Natural killer cell treated with Interleukin-12 subunit alpha and Interleukin-12 subunit beta and Interleukin-15 and Interleukin-18, amount 100 ng/mL, for 72 hours (primary cell): ENCODE data around the gene MAGEA2. TPM values are rescaled to one million over a fixed set of nuclear protein-coding genes. Genes with fewer than 3 reads are reported as not detected.
"Not testable (repeated sequence)": the region's sequence is repeated elsewhere in the genome, so short reads cannot be mapped to it uniquely, and the experiment has no call there.

Source experiments
- ATAC-seq, 2 donors: fragments of 150-1000 bp; cut with Tn5 transposase in 1 of 2; sonication (Bioruptor Pico), chemical (Tn5 transposase) in 1 of 2; 2 replicates each; pipeline ENCODE4 v1.10.0; 2021
- DNase-seq: peaks from one replicate; pipeline ENCODE4 v3.0.0; 2022; ENCODE audit warnings: low spot score
- H3K27ac Mint-ChIP-seq, 2 donors: 1 replicate in 1 of 2; 2 replicates in 1 of 2; pipeline ENCODE4 v1.8.0; 2022; ENCODE audit warnings: mixed read lengths in 2 of 2, mild to moderate bottlenecking in 1 of 2, moderate library complexity in 1 of 2
- H3K27me3 Mint-ChIP-seq, 2 donors: 1 replicate in 1 of 2; 2 replicates in 1 of 2; pipeline ENCODE4 v1.8.0; 2022; ENCODE audit warnings: mixed read lengths in 2 of 2
- H3K36me3 Mint-ChIP-seq: one replicate; pipeline ENCODE4 v1.8.0; 2022; ENCODE audit warnings: mixed read lengths
- H3K4me1 Mint-ChIP-seq, 2 donors: 1 replicate in 1 of 2; 2 replicates in 1 of 2; pipeline ENCODE4 v1.8.0; 2022; ENCODE audit warnings: low read depth in 2 of 2, mixed read lengths in 2 of 2, mild to moderate bottlenecking in 1 of 2
- H3K4me3 Mint-ChIP-seq: one replicate; pipeline ENCODE4 v1.8.0; 2022; ENCODE audit warnings: mixed read lengths
- H3K9me3 Mint-ChIP-seq: 2 replicates; pipeline ENCODE4 v1.8.0; 2022; ENCODE audit warnings: mixed read lengths
- total RNA-seq, 2 donors: library from RNA; stranded (reverse); gene quantifications; one replicate each; pipeline ENCODE4 v1.2.3, GENCODE V29; 2022

MAGEA2 gene
- total RNA-seq: not detected

DNA sequence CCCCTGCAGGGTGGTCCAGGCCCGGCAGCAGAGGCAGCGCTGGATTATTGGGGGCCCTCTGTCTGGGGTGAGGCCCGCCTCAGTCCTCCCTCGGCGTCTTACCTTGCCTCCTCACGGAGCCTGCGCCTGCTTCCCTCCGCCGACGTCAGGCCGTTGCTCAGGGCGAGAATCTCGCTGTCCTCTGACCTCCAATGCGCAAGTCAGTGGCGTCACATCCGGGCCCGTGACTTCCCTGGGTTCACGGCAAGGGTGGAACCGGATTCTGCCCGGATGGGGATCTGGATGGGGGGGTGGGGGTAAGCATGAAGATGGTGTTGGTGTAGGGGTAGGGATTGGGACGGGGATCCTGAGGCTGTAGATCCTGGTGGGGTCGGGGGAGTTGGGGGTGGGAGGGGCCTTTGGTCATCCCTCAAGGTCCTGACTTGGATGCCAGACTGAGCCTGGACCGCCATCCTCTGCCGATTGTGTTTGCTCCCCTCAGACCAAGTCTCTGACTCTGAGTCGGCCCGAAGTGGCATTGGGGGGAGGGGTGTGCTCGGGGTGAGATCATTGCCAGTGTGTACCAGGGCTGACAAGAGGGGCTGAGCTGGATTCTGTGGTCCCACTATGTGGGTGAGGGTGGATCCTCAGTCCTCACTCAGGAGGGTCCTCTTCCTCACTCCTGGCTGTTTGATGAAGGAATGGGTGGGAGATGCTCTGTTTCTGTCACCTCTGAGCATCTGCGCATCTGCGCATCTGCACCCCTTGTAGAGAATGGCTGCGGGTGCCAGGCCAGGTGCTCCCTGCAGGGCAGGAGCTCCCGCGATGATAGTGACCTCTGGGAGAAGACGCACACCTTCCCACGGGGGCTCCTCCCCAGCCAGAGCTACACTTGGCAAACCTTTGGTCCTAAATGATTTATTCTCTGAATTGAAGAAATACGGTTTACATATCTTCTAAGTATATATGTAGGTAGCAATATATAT, at the start of gene MAGEA2:
Gene MAGEA2 (minus strand): TSS at position 157 of the 965 bp plus-strand sequence. CDS start 2,479 bp downstream, outside the sequence.
- not testable (repeated sequence) for H3K36me3 Mint-ChIP-seq, H3K9me3 Mint-ChIP-seq, H3K27ac Mint-ChIP-seq, ATAC-seq, H3K4me1 Mint-ChIP-seq, DNase-seq, H3K27me3 Mint-ChIP-seq, H3K4me3 Mint-ChIP-seq

DNA sequence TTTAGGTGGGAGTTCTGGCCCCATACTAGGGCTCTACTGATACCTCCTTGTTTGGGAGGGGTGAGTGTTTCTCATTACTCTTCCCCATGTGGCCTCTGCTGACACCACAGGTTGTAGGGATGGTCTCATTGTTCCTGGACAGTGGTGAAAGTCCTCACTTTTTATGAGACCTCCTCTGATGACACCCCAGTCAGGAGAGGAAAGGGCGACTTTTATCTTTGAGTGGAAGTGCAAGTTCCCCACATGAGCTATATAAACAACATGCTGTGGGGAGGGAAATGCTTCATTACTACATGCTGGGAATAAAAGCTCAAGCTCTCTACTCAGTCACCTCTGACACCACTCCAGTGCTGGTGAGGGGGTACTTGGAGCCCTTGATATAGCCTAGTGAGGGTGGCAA, 45.3 kb upstream of the MAGEA2 start:
- no peaks in the 10 kb centered on the region for H3K36me3 Mint-ChIP-seq
- no peaks in the 10 kb centered on the region for H3K4me1 Mint-ChIP-seq
- DNase-seq (no peak), ATAC-seq (no peak)
- H3K27ac Mint-ChIP-seq: no peak overlapping the region
- no peaks in the 10 kb centered on the region for H3K9me3 Mint-ChIP-seq
- peaks cover 18 to 36% of the 10 kb centered on the region in 2 donors for H3K27me3 Mint-ChIP-seq
- H3K4me3 Mint-ChIP-seq: no peak overlapping the region

DNA sequence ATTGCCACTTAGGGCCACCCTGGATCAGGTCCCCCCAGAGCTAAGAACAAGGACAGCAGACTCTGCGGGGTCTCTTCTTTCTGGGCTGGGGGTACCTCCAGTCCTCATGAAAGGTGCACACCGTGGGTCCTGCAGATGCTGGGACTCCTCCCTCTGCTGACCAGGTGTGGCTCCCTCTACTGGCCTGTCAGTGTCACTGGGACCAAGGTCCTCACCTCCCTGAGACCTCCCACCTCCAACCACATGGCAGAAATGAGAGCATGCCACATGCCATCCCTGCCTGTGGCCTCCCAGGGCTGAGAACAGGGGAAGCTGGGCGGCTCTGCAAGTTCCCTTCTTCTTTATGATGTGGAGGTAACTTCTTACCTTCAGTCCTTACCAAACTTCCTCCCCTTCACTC, 33.4 kb upstream of the MAGEA2 start:
- H3K27me3 Mint-ChIP-seq, H3K36me3 Mint-ChIP-seq, H3K27ac Mint-ChIP-seq, H3K9me3 Mint-ChIP-seq, H3K4me3 Mint-ChIP-seq, DNase-seq, H3K4me1 Mint-ChIP-seq: not testable (repeated sequence)
- ATAC-seq: peak in 1 of 2 donors; percentile 44

DNA sequence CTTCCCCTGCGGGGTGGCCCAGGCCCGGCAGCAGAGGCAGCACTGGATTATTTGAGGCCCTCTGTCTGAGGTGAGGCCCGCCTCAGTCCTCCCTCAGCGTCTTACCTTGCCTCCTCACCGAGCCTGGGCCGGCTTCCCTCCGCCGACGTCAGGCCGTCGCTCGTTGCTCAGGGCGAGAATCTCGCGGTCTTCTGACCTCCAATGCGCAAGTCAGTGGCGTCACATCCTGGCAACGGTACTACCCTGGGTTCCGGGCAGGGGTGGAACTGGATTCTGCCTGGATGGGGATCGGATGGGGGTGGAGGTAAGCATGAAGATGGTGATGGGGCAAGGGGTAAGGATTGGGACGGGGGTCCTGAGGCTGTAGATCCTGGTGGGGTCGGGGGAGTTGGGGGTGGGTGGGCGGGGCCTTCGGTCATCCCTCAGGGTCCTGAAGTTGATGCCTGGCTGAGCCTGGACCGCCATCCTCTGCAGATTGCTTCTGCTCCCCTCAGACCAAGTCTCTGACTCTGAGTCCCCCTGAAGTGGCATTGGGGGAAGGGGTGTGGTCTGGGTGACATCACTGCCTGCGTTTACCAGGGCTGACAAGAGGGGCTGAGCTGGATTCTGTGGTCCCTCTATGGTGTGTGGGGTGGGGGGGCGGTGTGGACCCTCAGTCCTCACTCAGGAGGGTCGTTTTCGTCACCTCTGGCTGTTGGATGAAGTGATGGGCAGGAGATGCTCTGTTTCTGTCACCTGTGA, 16.1 kb upstream of the MAGEA2 start, which contains the start of gene MAGEA6:
Gene MAGEA6 (minus strand): TSS at position 141 of the 741 bp plus-strand sequence. CDS start 2,039 bp downstream, outside the sequence.
- H3K36me3 Mint-ChIP-seq, H3K27ac Mint-ChIP-seq, H3K9me3 Mint-ChIP-seq, DNase-seq, H3K4me3 Mint-ChIP-seq, H3K4me1 Mint-ChIP-seq, H3K27me3 Mint-ChIP-seq: not testable (repeated sequence)
- ATAC-seq: peak in 1 of 2 donors; percentile 20

DNA sequence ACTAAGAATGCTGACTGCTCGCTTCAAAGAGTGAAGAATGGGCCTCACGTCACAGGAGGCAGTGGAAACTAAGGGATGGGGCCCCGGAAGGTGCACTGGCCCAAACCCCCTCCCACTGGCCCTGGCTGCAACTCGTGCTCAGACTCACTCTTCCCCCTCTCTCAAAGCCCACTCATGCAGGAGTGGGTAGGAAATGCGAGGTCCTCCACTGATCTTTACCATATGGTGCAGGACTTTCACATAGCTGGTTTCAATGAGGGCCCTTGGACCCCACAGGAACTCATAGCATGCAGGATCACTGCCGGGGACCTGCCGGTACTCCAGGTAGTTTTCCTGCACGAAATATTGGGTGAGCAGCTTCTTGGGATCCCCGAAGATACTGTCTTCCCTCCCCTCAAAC, 12.9 kb upstream of the MAGEA2 start:
- H3K27ac Mint-ChIP-seq, ATAC-seq, H3K9me3 Mint-ChIP-seq, H3K4me1 Mint-ChIP-seq, H3K4me3 Mint-ChIP-seq, H3K27me3 Mint-ChIP-seq, H3K36me3 Mint-ChIP-seq: not testable (repeated sequence)
- DNase-seq: peak; percentile 31

- H3K27me3 Mint-ChIP-seq, H3K4me3 Mint-ChIP-seq, H3K4me1 Mint-ChIP-seq, H3K36me3 Mint-ChIP-seq, H3K27ac Mint-ChIP-seq, H3K9me3 Mint-ChIP-seq, DNase-seq: not testable (repeated sequence)
- ATAC-seq: peak in 1 of 2 donors; percentile 20
Measured at GRCh38 chrX:152761582-152761981, 7.9 kb upstream of the MAGEA2 start.

GRCh38 chrX:152759544-152759943, 5.9 kb upstream of the MAGEA2 start:
- not testable (repeated sequence) for H3K27me3 Mint-ChIP-seq, DNase-seq, H3K4me3 Mint-ChIP-seq, ATAC-seq, H3K9me3 Mint-ChIP-seq, H3K36me3 Mint-ChIP-seq, H3K27ac Mint-ChIP-seq, H3K4me1 Mint-ChIP-seq

- not testable (repeated sequence) for H3K27me3 Mint-ChIP-seq, H3K4me3 Mint-ChIP-seq, H3K36me3 Mint-ChIP-seq, ATAC-seq, H3K9me3 Mint-ChIP-seq, H3K27ac Mint-ChIP-seq, H3K4me1 Mint-ChIP-seq, DNase-seq
Measured at GRCh38 chrX:152758918-152759317, 5.3 kb upstream of the MAGEA2 start, which contains the start of gene CSAG3. Gene CSAG3 (plus strand): TSS chrX:152759218.

- not testable (repeated sequence) for DNase-seq, H3K27me3 Mint-ChIP-seq, ATAC-seq, H3K36me3 Mint-ChIP-seq, H3K9me3 Mint-ChIP-seq, H3K4me3 Mint-ChIP-seq, H3K27ac Mint-ChIP-seq, H3K4me1 Mint-ChIP-seq
Measured at GRCh38 chrX:152754871-152755270, 1.2 kb upstream of the MAGEA2 start.

DNA sequence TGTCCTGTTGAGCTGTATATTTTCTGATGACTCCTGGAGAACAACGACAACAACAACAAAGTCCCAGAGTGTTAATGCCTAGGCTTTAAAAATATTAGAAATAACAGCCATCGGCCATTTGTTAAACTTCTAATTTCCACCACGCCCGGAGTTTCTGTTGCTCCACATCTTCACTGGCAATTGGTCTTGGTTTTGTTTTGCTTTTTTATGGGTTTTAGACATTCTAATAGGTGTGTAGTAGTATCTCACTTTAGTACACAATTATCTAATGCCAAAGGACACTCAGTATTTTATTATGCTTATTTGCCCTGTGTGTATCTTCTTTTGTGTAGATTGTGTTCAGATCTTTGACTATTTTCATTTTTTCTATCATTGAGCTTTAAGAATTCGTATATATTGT, 15.1 kb downstream of the MAGEA2 start:
- no peak overlapping the region for H3K27ac Mint-ChIP-seq
- H3K4me1 Mint-ChIP-seq: no peaks in the 10 kb centered on the region
- no peaks in the 10 kb centered on the region for H3K9me3 Mint-ChIP-seq
- DNase-seq: no peak
- H3K27me3 Mint-ChIP-seq: peaks cover 0 to 17% of the 10 kb centered on the region in 2 donors
- ATAC-seq: no peak
- no peak overlapping the region for H3K4me3 Mint-ChIP-seq
- no peaks in the 10 kb centered on the region for H3K36me3 Mint-ChIP-seq

- not testable (repeated sequence) for H3K4me3 Mint-ChIP-seq, ATAC-seq
- peaks cover 0 to 17% of the 10 kb centered on the region in 2 donors for H3K27me3 Mint-ChIP-seq
Measured at GRCh38 chrX:152736528-152736927, 17.1 kb downstream of the MAGEA2 start.

DNA sequence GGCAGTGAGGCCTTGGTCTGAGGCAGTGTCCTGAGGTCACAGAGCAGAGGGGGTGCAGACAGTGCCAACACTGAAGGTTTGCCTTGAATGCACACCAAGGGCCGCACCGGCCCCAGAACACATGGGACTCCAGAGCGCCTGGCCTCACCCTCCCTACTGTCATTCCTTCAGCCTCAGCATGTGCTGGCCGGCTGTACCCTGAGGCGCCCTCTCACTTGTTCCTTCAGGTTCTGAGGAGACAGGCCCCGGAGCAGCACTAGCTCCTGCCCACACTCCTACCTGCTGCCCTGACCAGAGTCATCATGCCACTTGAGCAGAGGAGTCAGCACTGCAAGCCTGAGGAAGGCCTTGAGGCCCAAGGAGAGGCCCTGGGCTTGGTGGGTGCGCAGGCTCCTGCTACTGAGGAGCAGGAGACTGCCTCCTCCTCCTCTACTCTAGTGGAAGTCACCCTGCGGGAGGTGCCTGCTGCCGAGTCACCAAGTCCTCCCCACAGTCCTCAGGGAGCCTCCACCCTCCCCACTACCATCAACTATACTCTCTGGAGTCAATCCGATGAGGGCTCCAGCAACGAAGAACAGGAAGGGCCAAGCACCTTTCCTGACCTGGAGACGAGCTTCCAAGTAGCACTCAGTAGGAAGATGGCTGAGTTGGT, 17.7 kb downstream of the MAGEA2 start:
- no peak for DNase-seq
- Mint-ChIP-seq H3K27me3 (peaks cover 0 to 22% of the 10 kb centered on the region in 2 donors), H3K36me3 (no peaks in the 10 kb centered on the region), H3K4me3 (no peak overlapping the region), H3K4me1 (no peaks in the 10 kb centered on the region), H3K27ac (no peak overlapping the region), H3K9me3 (no peaks in the 10 kb centered on the region)
- no peak for ATAC-seq

More at GRCh38 chrX:152736528-152736927, 17.1 kb downstream of the MAGEA2 start:
- not testable (repeated sequence) for H3K4me1 Mint-ChIP-seq, H3K36me3 Mint-ChIP-seq, H3K27ac Mint-ChIP-seq, DNase-seq, H3K9me3 Mint-ChIP-seq

- Mint-ChIP-seq H3K9me3 (no peaks in the 10 kb centered on the region), H3K27ac (no peak overlapping the region), H3K27me3 (peaks cover 0 to 20% of the 10 kb centered on the region in 2 donors), H3K36me3 (no peaks in the 10 kb centered on the region), H3K4me3 (no peak overlapping the region), H3K4me1 (no peaks in the 10 kb centered on the region)
- DNase-seq: no peak
- ATAC-seq: peak in 1 of 2 donors; percentile 15
Measured at GRCh38 chrX:152735101-152735500, 18.5 kb downstream of the MAGEA2 start.
